GM12891 (cell line): Measurements from ENCODE around the gene PTPN6.

ENCODE experiments used
- POLR2A ChIP-seq: IDR thresholded peaks from 2 replicates; pipeline ENCODE4 v1.6.1; 2011; ENCODE audit warnings: low read depth, low read length, control low read depth
- POLR2AphosphoS5 ChIP-seq: IDR thresholded peaks from 2 replicates; pipeline ENCODE4 v1.6.1; 2011; ENCODE audit warnings: low read depth, low read length, control low read depth
- POU2F2 ChIP-seq: IDR thresholded peaks from 2 replicates; pipeline ENCODE4 v1.6.1; 2011; ENCODE audit warnings: low read depth, mild to moderate bottlenecking, control low read depth, low read length, moderate library complexity
- SPI1 ChIP-seq: IDR thresholded peaks from 2 replicates; pipeline ENCODE4 v1.6.1; 2011; ENCODE audit warnings: low read depth, low read length, control low read depth
- TAF1 ChIP-seq: IDR thresholded peaks from 2 replicates; pipeline ENCODE4 v1.6.1; 2011; ENCODE audit warnings: low read depth, low read length, control low read depth

- TF ChIP-seq SPI1 (no peak), POLR2AphosphoS5 (peak; percentile 84), POLR2A (no peak; the same call in 1 of the 2 replicates), TAF1 (no peak), POU2F2 (no peak)
These were observed 14.3 kb upstream of the PTPN6 start for GRCh38 chr12:6936636-6937480.
